Stimulated activated naive CD4-positive, alpha-beta T cell (primary cell): ENCODE measurements around the gene TRABD.

Experiments used
- DNase-seq, 6 experiments: peaks; one replicate each; lab custom pipeline; 2025; lab: John Stamatoyannopoulos, UW

Gene TRABD

DNA sequence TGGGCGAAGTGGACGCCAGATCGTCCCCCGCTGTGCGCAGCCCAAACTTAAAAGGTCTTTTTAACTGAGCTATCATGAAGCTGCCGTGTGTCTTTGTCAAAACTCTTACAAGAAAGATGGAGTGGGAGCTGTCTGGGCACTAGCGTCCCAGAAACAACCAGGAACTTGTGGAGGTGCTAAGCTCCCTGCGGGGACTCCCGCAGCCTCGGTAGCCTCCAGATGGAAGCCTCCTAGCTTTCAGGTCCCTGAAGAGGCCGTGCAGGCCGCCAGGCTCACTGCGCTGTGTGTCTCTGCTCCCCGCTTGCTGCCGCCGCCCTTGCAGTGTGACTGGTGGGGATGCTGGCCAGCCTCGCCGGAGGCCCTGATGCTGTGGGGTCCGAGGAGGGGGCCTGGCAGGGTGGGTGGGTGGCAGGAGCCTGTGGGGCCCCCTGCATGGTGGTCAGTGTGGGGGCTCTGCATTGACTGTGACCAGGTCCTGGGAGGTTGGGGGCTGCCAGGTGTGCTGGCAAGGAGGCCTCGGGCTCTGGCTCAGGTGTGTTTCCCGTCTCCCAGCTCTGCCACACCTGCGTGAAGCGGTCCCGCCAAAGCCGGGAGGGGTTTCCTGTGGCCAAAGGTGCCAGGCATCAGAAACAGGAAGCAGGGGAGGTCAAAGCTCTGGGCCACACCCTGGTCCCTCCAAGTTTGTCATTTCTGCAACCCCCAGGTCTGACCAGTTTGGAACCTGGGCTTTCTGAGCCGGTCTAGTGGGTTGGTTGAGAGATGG is 1.2 kb downstream of the TRABD start:
- DNase-seq = peak in 2 of 6 experiments; percentile 13 to 19

DNA sequence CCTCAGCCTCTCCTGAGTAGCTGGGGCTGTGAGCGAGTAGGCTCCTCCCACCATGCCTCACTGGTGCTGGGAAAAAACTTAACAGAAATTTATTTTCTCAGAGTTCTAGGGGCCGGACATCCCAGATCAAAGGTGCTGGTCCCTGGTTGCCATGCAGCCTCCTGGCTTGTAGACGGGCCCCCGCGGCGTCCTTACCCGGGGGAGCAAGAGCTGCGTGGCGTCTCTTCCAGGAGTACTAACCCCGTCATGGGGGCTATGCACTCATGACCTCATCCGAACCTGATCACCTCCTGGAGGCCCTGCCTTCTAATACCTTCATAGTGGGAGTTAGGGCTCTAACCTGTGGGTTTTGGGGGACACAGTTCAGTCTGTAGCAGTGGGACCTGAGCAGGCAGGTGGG is 2.6 kb downstream of the TRABD start:
- DNase-seq = no peak

DNA sequence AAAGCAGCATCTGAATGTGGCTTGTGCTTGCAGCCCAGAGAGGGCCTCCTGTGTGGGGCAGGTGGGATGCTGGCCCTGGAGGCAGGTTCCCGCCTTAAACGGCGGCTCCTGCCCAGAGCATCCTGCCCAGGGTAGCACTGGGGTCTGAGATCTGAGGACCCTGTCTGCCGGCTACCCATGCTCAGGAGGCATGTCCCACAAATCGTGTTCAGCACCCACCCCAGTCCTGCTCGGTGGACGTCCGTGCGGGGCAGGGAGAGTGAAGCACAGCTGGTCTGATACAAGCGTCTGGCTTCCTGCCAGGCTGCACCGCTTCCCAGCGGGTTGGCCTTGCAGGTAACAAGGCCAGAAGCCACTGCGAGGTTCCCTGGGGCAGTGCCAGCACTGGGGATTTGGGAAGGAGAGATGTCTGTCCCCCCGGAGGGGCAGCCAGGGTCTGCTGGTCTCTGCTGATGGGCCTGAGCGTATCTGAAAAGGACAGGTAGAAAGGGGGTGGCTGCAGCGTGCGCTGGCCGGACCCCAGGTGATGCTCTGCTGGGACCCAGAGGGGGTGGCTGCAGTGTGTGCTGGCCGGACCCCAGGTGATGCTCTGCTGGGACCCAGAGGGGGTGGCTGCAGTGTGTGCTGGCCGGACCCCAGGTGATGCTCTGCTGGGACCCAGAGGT is 3.6 kb downstream of the TRABD start:
- DNase-seq = peak in 1 of 6 experiments; percentile 26

DNA sequence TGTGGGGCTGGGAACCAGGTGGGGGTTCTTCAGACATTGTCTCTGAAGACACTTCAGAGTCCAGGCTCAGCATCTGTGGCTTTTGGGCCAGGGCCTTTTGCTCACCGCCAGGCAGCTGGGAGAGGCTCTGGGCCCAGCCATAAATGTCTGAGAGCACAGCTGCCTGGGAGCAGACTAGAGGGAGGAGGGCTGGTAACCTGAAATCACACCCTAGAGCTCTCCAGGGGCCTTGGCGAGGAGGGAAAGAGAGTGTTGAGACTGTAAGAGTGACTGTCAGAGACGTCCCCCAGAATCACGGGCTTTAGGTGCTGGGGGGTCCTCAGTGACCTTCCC is 4.1 kb downstream of the TRABD start:
- DNase-seq = no peak

GRCh38 chr22:50190182-50190940 is 4.6 kb downstream of the TRABD start:
- peak; percentile 75 to 92 (median 85) for DNase-seq

GRCh38 chr22:50190941-50191741 is 5.4 kb downstream of the TRABD start:
- DNase-seq = peak; percentile 65 to 93 (median 80)

GRCh38 chr22:50192436-50193204 is 6.9 kb downstream of the TRABD start:
- peak; percentile 31 to 69 (median 52) for DNase-seq

GRCh38 chr22:50193621-50194020 is 7.9 kb downstream of the TRABD start:
- no peak for DNase-seq

GRCh38 chr22:50194037-50194805 is 8.5 kb downstream of the TRABD start:
- DNase-seq = no peak

DNA sequence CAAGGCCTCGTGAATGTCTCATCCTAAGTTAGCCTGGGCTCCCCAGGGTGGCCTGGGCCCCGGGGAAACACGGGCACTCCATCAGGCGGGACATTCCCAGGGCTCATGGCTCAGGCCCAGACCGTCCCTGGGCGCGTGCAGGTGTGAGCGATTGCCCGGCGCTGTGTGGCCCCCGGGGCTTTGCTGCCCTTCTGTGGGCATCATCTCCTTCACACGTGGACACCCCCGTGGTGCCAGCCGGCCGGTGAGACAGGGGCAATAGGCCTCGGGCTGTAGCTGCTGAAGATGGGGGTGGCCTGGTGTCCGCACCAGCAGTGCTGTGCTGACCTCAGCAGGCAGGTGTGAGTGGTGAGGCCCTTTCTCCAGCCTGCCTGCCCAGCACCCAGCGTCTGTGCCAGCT is 10.5 kb downstream of the TRABD start:
- no peak for DNase-seq

DNA sequence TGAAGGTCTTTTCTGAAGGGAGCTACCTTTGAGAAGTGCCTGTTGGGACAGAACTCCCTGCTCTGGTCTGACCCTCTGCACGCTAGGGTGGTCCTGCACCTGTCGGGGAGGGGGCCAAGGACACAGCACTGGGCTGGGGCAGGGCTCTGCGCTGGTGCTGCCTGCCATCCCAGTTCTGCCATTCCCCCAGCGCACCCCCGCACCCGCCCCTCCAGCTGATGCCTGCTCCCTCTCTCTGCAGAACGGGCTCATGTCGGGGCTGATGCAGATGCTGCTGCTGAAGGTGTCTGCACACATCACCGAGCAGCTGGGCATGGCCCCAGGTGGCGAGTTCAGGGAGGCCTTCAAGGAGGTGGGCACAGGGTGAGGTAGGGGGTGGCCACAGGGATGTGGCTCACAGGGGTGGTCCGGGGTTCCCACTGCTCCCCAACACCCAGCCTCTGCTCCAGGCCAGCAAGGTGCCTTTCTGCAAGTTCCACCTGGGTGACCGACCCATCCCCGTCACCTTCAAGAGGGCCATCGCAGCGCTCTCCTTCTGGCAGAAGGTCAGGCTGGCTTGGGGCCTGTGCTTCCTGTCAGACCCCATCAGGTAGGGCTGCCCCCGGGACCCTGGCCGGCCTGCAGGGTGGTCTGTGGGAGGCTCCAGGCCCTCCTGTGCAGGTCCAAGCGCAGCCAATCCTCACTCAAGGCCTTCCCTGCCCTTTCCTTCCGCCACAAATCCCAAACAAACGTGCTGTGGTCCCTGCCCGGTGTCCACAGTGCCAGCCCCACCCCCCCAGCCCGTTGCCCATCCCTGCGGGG is 11.5 kb downstream of the TRABD start:
- no peak for DNase-seq

GRCh38 chr22:50197856-50198623 is 12.3 kb downstream of the TRABD start:
- DNase-seq = no peak

GRCh38 chr22:50198624-50199017 is 12.9 kb downstream of the TRABD start:
- DNase-seq = no peak

- DNase-seq = no peak
Observed at GRCh38 chr22:50199251-50199721, 13.6 kb downstream of the TRABD start.

GRCh38 chr22:50199829-50200460 is 14.2 kb downstream of the TRABD start:
- peak in 1 of 6 experiments; percentile 14 for DNase-seq

DNA sequence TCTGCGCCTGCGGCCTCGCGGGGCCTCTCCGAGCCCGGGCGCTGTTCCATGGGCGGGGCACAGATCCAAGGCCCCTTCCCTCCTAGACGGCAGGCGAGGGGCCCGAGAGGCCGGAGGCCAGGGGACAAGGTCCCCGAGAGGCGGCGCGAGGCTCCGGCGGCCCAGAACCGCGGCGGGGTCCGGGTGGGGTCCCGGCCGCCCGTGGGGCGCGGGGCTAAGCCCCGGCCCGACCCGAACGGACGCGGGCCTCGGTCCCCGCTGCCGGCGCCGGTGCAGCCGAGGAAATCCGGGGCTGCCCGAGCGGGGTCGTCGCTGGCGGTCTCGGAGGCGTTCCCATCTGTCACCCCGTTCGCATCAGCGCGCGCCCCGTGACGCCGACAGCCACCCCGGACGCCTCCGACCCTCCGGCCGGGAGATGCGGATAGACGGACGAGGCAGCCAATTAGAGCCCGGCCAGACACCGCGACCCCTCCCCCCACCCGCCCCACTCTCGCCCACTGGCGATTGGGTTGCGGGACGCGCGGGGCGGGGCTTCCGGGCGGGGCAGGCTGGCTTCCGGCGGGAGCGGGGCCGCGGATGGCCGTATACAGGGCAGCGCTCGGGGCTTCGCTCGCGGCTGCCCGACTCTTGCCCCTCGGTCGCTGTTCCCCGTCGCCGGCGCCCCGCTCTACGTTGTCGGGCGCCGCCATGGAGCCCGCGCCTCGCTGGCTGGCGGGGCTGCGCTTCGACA is 14.9 kb downstream of the TRABD start, which contains the start of gene SELENOO:
SELENOO (plus strand) TSS at position 551 of the 730 bp plus-strand sequence; CDS start at position 577, 26 bp downstream.
- DNase-seq = peak; percentile 75 to 88 (median 84)
